Duodenal mucosa (tissue), 2 donors: ENCODE data around the gene SUPV3L1.

Experiments
- H3K27ac ChIP-seq: one replicate; pipeline ENCODE4 v1.7.0; 2013; ENCODE audit warnings: low read depth, low read length
- H3K27me3 ChIP-seq, 2 donors: one replicate each; pipeline ENCODE4 v1.7.0; 2013; ENCODE audit warnings: low read length in 2 of 2, control low read depth in 1 of 2; ENCODE audit not compliant: insufficient read depth in 2 of 2, control insufficient read depth in 1 of 2
- H3K36me3 ChIP-seq, 2 donors: one replicate each; pipeline ENCODE4 v1.7.0; 2013; ENCODE audit warnings: low read length in 2 of 2, control low read depth in 1 of 2; ENCODE audit not compliant: insufficient read depth in 2 of 2, control insufficient read depth in 1 of 2
- H3K4me1 ChIP-seq, 2 donors: one replicate each; pipeline ENCODE4 v1.7.0; 2013; ENCODE audit warnings: low read length in 2 of 2, control low read depth in 1 of 2; ENCODE audit not compliant: insufficient read depth in 2 of 2, control insufficient read depth in 1 of 2
- H3K4me3 ChIP-seq, 2 donors: one replicate each; pipeline ENCODE4 v1.7.0; 2013; ENCODE audit warnings: low read length in 2 of 2, low read depth in 1 of 2
- H3K9ac ChIP-seq, 2 donors: one replicate each; pipeline ENCODE4 v1.7.0; 2013; ENCODE audit warnings: low read length in 2 of 2, low read depth in 1 of 2
- H3K9me3 ChIP-seq, 2 donors: one replicate each; pipeline ENCODE4 v1.7.0; 2013; ENCODE audit warnings: low read length in 2 of 2, control low read depth in 1 of 2; ENCODE audit not compliant: control insufficient read depth in 1 of 2

Gene SUPV3L1

DNA sequence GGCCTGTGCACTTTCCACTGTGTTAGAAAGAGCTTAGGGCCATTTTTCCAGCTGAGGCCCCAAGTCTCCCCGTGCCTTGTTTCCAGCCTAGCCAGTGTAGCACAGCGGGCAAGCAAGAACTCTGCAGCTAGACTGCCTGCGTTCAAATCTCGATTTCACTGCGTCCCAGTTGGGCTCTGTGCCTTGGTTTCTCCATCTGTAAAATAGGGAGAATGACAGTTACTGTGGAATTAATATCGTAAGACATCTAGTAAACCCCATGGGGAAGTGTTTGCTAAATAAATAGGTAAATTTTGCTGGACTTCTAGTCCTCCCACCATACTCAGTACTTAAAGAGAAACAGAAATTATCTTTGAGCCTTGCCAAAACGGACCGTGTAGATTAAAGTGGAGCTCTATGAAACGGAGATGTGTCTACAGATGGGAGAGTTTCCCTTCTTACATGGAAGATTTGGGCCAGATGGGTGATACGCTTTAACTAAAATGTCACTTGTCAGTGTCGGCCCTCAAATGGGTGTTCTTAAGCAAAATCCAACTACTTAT, 36.6 kb downstream of the SUPV3L1 start:
- Histone ChIP-seq H3K9me3 (no peaks in the 10 kb centered on the region), H3K9ac (no peak overlapping the region), H3K4me1 (peaks cover 13 to 16% of the 10 kb centered on the region in 2 donors), H3K27me3 (no peaks in the 10 kb centered on the region), H3K27ac (no peak overlapping the region), H3K36me3 (no peaks in the 10 kb centered on the region), H3K4me3 (no peak overlapping the region)

- Histone ChIP-seq H3K9me3 (no peaks in the 10 kb centered on the region), H3K27me3 (no peaks in the 10 kb centered on the region), H3K27ac (no peak overlapping the region), H3K4me3 (no peak overlapping the region), H3K9ac (no peak overlapping the region), H3K36me3 (no peaks in the 10 kb centered on the region), H3K4me1 (peaks cover 15 to 16% of the 10 kb centered on the region in 2 donors)
Measured at GRCh38 chr10:69217119-69217754, 37.2 kb downstream of the SUPV3L1 start.

- Histone ChIP-seq H3K36me3 (no peaks in the 10 kb centered on the region), H3K9ac (no peak overlapping the region), H3K27ac (no peak overlapping the region), H3K4me3 (no peak overlapping the region), H3K9me3 (no peaks in the 10 kb centered on the region), H3K4me1 (peaks cover 21 to 25% of the 10 kb centered on the region in 2 donors), H3K27me3 (no peaks in the 10 kb centered on the region)
Measured at GRCh38 chr10:69218831-69219230, 38.8 kb downstream of the SUPV3L1 start.

DNA sequence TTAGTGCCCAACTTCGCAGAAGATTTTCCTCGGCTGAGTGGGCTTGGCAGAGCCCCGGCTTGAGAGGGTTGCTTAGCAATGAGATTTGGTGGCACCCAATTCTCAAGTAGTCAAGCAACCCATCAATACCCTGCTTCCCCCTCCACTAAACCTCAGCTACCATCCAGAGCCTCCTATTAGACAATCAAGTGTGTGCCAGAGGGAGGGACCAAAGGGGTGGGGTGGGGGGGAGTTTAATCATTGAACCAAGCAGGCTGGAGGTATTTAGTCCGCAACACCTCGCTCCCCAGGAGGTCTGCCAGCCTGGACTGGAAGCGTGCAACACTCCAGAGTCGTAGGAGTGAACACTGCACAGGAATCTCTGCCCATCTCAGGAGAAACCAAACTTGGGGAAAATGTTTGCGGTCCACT, 40.0 kb downstream of the SUPV3L1 start, which contains the start of gene HKDC1:
Gene HKDC1, plus strand, starts transcription at position 292 of the 411 bp plus-strand sequence. Its CDS starts 104 bp downstream, at position 396.
- peak within 1 kb of the TSS; percentile 60 to 68 for H3K9ac ChIP-seq
- no peaks in the 10 kb centered on the region for H3K27me3 ChIP-seq
- H3K27ac ChIP-seq, result peak within 1 kb of the TSS; percentile 33
- H3K4me1 ChIP-seq, result peaks cover 27 to 30% of the 10 kb centered on the region in 2 donors
- H3K4me3 ChIP-seq, result peak within 1 kb of the TSS; percentile 59 to 77
- H3K9me3 ChIP-seq, result no peaks in the 10 kb centered on the region
- no peaks in the 10 kb centered on the region for H3K36me3 ChIP-seq

DNA sequence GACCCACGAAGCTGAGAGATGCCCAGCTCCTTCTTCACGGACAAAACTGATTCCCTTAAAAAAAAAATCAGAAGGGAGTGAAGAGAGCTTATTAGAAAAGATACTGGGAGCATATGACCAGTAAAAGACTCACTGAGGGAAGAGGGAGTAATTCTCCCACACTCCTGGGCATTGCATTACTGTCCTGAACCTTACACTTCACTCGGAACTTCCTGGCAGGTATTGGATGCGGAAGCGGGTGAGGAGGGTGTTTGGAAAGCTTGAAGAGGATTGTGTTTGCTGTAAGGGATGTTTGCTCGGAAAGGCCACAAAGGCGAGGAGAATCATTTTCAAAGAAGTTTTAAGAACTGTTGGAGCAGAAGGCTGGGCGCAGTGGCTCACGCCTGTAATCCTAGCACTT, 40.5 kb downstream of the SUPV3L1 start:
- H3K4me1 ChIP-seq, result peaks cover 31 to 35% of the 10 kb centered on the region in 2 donors
- no peaks in the 10 kb centered on the region for H3K27me3 ChIP-seq
- H3K4me3 ChIP-seq, result peak overlapping the region; percentile 59 to 77
- peak overlapping the region; percentile 60 to 68 for H3K9ac ChIP-seq
- H3K27ac ChIP-seq, result peak overlapping the region; percentile 30
- no peaks in the 10 kb centered on the region for H3K36me3 ChIP-seq
- no peaks in the 10 kb centered on the region for H3K9me3 ChIP-seq

- H3K36me3 ChIP-seq, result peaks cover 0 to 5% of the 10 kb centered on the region in 2 donors
- peak overlapping the region; percentile 59 to 77 for H3K4me3 ChIP-seq
- peak overlapping the region; percentile 77 for H3K27ac ChIP-seq
- H3K27me3 ChIP-seq, result no peaks in the 10 kb centered on the region
- peaks cover 28 to 40% of the 10 kb centered on the region in 2 donors for H3K4me1 ChIP-seq
- peak overlapping the region; percentile 38 to 44 for H3K9ac ChIP-seq
- H3K9me3 ChIP-seq, result no peaks in the 10 kb centered on the region
Measured at GRCh38 chr10:69222157-69223027, 42.4 kb downstream of the SUPV3L1 start.

GRCh38 chr10:69223028-69223342, 43.0 kb downstream of the SUPV3L1 start:
- Histone ChIP-seq H3K27ac (peak overlapping the region; percentile 28), H3K4me3 (peak overlapping the region; percentile 59 to 77), H3K9ac (peak overlapping the region; percentile 38 to 44)

DNA sequence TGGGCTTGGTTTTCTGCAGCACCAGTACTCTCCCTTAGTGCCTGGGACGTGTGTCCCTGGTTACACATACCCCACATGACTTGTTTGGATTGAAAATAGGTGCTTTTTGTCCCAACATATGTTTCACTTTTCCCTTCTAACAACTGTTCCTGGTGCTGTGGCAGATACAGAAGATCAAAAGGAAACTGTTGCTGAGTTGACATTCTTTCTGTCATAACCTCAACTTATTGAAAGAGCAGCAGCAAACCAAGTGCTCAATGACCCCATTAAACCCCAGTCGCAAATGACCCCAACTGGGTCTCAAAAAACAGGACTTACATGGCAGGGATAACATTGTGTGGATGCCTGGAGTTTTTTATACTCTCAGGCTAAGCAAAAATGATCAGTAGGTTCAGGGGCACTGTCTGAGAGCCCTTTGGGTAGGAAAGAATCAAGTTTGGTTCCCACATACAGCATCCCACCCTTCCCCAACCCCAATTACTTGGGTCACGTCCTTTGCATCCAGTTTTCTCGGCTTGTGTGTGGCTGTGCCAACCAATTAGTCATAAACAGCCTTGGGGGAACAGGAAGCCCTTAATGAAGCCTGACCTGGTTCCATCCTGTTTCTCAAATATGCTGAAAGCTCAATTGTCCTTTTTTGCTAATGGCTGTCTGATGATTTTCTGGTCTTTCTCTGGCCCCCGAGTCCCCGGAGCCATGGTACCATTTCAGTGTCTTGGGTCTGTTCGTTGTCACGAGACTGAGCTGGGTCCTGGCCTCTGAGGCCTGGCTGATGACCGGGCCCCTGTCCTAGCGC, 45.0 kb downstream of the SUPV3L1 start:
- Histone ChIP-seq H3K27ac (peak overlapping the region; percentile 59), H3K4me3 (peak overlapping the region; percentile 51 to 55), H3K36me3 (peaks cover 3 to 9% of the 10 kb centered on the region in 2 donors), H3K27me3 (no peaks in the 10 kb centered on the region), H3K9me3 (no peaks in the 10 kb centered on the region), H3K4me1 (peaks cover 45 to 63% of the 10 kb centered on the region in 2 donors), H3K9ac (peak overlapping the region; percentile 40 to 49)

More at GRCh38 chr10:69223028-69223342, 43.0 kb downstream of the SUPV3L1 start:
- Histone ChIP-seq H3K9me3 (no peaks in the 10 kb centered on the region), H3K36me3 (peaks cover 3 to 9% of the 10 kb centered on the region in 2 donors), H3K4me1 (peaks cover 34 to 46% of the 10 kb centered on the region in 2 donors), H3K27me3 (no peaks in the 10 kb centered on the region)

DNA sequence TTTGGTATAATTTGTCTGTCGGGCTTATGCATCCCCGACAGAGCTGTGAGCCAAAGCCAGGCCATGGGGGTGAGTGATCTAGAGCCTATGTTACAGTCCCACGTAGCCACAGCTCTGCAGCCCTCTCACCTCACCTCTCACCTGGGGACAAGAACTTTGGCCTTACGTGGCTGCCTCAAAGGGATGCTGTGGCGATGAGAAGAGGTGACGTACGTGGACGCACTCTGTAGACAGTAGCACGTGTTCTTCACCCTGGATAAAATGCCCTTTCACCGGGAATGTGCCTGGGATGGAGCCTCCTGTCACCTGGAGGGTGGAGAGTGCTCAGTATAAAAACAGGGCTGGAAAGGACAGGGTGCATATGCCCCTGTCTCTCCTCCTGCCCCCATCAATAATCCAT, 45.6 kb downstream of the SUPV3L1 start:
- H3K36me3 ChIP-seq, result peaks cover 3 to 14% of the 10 kb centered on the region in 2 donors
- H3K27me3 ChIP-seq, result no peaks in the 10 kb centered on the region
- no peaks in the 10 kb centered on the region for H3K9me3 ChIP-seq
- peaks cover 50 to 66% of the 10 kb centered on the region in 2 donors for H3K4me1 ChIP-seq
- H3K4me3 ChIP-seq, result peak overlapping the region in 1 of 2 donors; percentile 15
- no peak overlapping the region for H3K27ac ChIP-seq
- H3K9ac ChIP-seq, result peak overlapping the region in 1 of 2 donors; percentile 17
